ENCODE results near the gene PHF24.
"Not testable (repeated sequence)": the region's sequence is repeated elsewhere in the genome, so short reads cannot be mapped to it uniquely, and the experiment has no call there.

Gene PHF24

DNA sequence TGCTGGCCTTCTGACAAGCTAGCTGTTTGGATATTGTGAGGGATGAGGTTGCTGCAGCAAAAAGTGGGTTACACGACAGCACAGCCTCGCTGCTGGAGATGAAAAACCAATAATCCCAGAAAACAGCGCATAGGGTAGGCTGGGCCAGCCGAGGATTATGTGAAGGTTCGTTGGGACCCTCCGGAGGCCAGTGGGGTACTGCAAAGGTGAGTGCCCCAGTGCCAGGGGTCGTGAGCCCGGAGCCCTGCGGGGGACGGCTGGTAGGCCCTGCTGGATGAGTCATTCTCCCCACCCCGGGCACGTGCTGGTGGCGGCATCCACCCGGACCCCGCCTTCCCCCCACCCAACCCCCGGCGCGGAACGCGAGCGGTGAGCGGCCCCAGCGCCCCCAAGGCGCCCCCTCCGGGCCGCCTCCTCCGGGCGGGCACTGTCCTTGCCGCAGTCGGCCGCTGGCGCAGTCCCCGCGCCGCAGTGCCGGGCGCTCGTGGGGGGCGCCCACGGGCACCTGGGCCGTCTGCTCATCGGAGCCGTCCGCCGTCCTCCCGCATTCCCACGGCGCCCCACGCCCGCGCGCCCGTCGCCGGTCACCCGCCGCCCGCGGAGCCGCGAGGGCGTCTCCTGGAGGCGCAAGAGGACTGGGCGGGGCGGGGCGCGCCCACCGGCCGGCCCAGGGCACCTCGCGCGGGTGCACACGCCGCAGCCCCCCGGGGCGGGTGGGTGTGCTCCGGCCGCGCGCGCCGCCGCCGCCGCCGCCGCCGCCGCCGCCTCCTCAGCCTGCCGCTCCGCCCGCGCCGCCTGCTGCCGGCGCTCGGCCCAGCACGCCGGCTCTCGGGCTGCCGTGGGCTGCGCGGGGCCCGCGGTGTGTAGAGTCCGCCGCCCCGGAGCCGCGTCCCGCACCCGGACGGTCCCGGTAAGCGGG lies at the start of gene PHF24:
Gene PHF24 (plus strand): TSS at position 794 of the 919 bp plus-strand sequence. CDS start 13,014 bp downstream, outside the sequence.
- no peak for DNase-seq

- DNase-seq, result no peak
Measured at GRCh38 chr9:34927061-34927460, 31.0 kb upstream of the PHF24 start.

DNA sequence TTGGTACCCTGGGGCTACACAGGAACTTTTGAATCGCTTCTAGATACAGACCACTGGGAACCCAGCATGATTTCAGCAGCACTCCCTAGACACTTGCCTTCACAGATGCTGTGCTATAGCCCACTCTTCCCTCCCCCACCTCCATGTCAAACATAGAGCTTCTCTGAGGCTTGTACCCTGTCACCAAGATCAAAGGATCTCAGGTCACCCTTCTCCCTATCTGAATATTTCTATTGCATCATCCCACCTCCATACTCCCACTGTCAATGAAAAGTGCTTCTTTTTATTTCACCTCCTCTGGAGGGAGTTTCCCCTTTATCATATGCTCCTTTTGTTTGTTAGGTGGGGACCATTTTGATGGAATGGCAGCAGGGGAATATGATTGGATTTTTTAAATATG lies 29.2 kb upstream of the PHF24 start:
- DNase-seq, result no peak

- DNase-seq, result no peak
Measured at GRCh38 chr9:34929506-34930102, 28.5 kb upstream of the PHF24 start.

GRCh38 chr9:34939989-34940388 lies 18.1 kb upstream of the PHF24 start:
- not testable (repeated sequence) for DNase-seq

GRCh38 chr9:34948451-34948850 lies 9.6 kb upstream of the PHF24 start:
- no peak for DNase-seq

GRCh38 chr9:34954225-34954624 lies 3.9 kb upstream of the PHF24 start:
- no peak for DNase-seq

DNA sequence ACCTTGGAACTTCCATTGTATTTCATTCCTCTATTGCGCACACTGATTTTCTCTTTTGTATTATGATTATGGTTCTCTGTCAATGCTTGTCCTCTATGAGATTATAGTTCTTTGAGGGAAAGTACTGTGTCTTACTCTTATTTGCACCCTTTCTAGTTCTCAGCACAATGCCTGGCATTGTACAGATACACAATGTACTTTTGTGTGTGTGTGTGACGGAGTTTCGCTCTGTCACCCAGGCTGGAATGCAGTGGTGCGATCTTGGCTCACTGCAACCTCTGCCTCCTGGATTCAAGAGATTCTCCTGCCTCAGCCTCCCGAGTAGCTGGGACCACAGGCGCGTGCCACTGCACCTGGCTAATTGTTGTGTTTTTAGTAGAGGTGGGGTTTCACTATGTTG lies 2.0 kb upstream of the PHF24 start:
- not testable (repeated sequence) for DNase-seq

- no peak for DNase-seq
Measured at GRCh38 chr9:34956648-34957047, 1.4 kb upstream of the PHF24 start.

- DNase-seq, result no peak
Measured at GRCh38 chr9:34958411-34958982, 412 bp downstream of the PHF24 start.

DNA sequence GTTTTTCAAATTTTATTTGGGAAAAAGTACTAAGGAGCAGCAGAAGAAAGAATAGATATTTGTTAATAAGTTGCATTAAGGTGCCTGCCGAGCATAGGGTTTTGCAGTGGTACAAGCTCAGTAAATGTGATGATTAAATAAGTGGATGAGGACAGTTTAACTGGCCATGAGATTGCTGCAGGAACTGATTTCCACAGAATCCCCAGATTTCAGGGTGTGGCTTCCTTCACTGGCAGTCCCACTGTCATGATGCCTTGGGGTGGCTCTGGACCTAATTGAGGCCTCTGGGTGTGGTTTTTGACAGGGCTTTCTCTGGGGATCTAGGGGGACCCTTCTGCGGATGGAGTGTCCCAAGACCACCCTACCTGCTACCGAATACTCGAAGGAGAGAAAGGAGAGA lies 1.4 kb downstream of the PHF24 start:
- no peak for DNase-seq

GRCh38 chr9:34961574-34962490 lies 3.7 kb downstream of the PHF24 start:
- DNase-seq, result no peak

GRCh38 chr9:34962546-34962945 lies 4.5 kb downstream of the PHF24 start:
- no peak for DNase-seq

- no peak for DNase-seq
Measured at GRCh38 chr9:34963552-34963951, 5.5 kb downstream of the PHF24 start.

DNA sequence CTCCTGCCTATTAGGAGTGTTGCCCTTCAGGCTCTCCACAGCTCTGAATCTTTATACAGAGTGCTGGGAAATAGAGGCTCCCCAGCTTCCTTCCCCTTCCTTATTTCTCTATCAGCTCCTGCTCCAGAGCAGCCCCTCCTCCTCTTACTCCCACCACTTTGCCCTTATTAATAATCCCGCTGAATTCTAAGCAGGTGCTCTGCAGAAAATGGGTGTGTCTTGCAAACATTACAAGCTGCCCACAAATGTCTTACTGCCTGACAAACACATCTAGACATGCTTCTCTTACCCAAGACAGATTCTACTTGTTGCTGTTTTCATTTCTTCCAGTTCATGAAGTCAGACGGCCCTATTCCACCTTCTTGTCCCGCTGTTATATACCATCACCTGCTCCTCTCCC lies 6.4 kb downstream of the PHF24 start:
- DNase-seq, result no peak

DNA sequence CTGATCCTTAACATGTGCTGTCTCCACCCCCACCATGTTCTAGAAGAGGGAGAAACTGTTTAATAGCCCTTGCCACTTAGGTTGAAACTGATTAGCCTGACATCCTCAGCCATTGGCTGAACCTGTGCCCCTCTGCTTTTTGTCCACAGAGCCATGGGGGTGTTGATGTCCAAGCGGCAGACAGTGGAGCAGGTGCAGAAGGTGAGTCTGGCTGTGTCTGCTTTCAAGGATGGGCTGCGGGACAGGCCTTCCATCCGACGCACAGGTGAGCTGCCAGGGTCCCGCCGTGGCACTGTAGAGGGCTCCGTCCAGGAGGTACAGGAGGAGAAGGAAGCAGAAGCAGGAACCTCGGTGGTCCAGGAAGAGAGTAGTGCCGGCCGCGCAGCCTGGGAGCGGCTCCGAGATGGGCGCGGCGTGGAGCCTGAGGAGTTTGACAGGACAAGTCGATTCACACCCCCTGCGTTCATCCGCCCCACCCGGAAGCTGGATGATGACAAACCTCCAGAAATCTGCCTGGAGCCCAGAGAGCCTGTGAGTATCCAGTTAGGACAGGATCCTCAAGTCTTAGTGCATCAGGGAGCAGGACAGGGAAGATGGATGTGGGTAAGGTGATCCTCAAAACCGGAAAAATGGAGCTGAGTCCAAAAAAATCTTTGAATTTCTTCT lies 13.2 kb downstream of the PHF24 start:
- no peak for DNase-seq

GRCh38 chr9:34974664-34975063 lies 16.6 kb downstream of the PHF24 start:
- DNase-seq, result no peak

DNA sequence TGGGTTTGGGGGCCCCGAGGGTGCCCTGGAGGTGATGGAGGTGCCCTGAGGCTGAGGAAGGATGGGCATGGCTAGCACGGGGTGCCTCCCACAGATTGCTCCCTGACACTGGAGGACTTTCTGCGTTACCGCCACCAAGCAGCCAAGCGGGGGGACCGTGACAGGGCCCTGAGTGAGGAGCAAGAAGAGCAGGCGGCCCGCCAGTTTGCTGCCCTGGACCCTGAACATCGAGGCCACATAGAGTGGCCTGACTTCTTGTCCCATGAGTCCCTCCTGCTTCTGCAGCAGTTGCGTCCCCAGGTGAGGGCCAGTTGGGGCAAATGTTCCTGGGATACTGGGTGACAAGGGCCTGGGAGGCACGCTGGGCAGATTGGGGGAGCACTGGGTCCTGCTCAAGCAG lies 18.4 kb downstream of the PHF24 start:
- DNase-seq, result no peak

DNA sequence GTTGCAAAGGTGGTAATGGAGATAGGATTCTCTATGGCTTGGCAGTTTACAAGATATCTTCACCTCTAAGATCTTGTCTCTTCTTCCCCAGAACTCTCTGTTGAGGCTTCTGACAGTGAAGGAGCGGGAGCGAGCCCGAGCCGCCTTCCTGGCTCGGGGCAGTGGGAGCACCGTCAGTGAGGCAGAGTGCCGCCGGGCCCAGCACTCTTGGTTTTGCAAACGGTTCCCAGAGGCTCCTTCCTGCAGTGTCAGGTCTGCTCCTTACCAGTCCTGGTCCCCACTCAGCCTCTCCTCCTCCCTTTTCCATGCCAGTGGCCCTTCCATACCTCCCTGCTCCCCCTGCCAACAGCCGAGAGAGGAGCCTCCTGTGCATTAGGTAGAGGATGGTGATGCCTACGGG lies 18.9 kb downstream of the PHF24 start:
- DNase-seq, result no peak

- no peak for DNase-seq
Measured at GRCh38 chr9:34980181-34980761, 22.2 kb downstream of the PHF24 start.

- no peak for DNase-seq
Measured at GRCh38 chr9:34982361-34982760, 24.3 kb downstream of the PHF24 start.

- DNase-seq, result no peak
Measured at GRCh38 chr9:34983209-34983608, 25.1 kb downstream of the PHF24 start.
